T-cell (primary cell): Measurements from ENCODE around the gene FGD1. TPM values are rescaled to one million over a fixed set of nuclear protein-coding genes. Genes with fewer than 3 reads are reported as not detected.

Source experiments
- ATAC-seq, 4 experiments: fragments of 200-7000 bp in 3 of 4; fragments of 150-1000 bp in 1 of 4; cut with Tn5 transposase; replicated peaks in 1 of 4; 1 replicate in 3 of 4; 2 replicates in 1 of 4; pipeline ENCODE4 v1.10.0; 2021; ENCODE audit warnings: moderate library complexity in 3 of 4, mild to moderate bottlenecking in 2 of 4, moderate number of reproducible peaks in 1 of 4
- CTCF ChIA-PET, 2 donors: fragments of 300-600 bp; sonication (Branson Sonifier 250); formaldehyde crosslinking; loops; one replicate each; lab custom pipeline; 2022; ENCODE audit warnings: antibody characterized with exemption in 2 of 2; lab: Charles Lee
- POLR2A ChIA-PET, 2 donors: fragments of 300-600 bp; sonication (Branson Sonifier 250); formaldehyde crosslinking; loops; one replicate each; lab custom pipeline; 2022; ENCODE audit warnings: antibody characterized with exemption in 2 of 2; lab: Charles Lee
- DNase-seq, 35 experiments: peaks; one replicate each; pipeline versions ENCODE4 v3.0.0 to v3.0.0-alpha.2; 2013 to 2023
- H3K27ac ChIP-seq: one replicate; pipeline ENCODE4 v1.5.1; 2013; ENCODE audit warnings: low read length
- H3K27me3 ChIP-seq, 2 experiments: replicated peaks in 1 of 2; 1 replicate in 1 of 2; 2 replicates in 1 of 2; pipeline versions ENCODE4 v1.6.1 to v1.7.0; 2013; ENCODE audit warnings: low read length in 1 of 2, mixed read lengths in 1 of 2; ENCODE audit not compliant: control insufficient read depth in 2 of 2, insufficient read depth in 2 of 2; ENCODE audit errors: extremely low read depth in 1 of 2
- H3K36me3 ChIP-seq, 2 donors: 1 replicate in 1 of 2; 2 replicates in 1 of 2; pipeline versions ENCODE4 v1.6.1 to v1.7.0; 2013; ENCODE audit warnings: low read length in 1 of 2; ENCODE audit not compliant: control insufficient read depth in 2 of 2, insufficient read depth in 1 of 2; ENCODE audit errors: extremely low read depth in 1 of 2
- H3K4me1 ChIP-seq, 2 experiments: 1 replicate in 1 of 2; 2 replicates in 1 of 2; pipeline versions ENCODE4 v1.6.1 to v1.7.0; 2013; ENCODE audit warnings: low read length in 2 of 2, mixed read lengths in 1 of 2; ENCODE audit not compliant: insufficient read depth in 2 of 2, control insufficient read depth in 1 of 2; ENCODE audit errors: extremely low read depth in 1 of 2
- H3K4me3 ChIP-seq, 2 donors: 1 replicate in 1 of 2; 2 replicates in 1 of 2; pipeline versions ENCODE4 v1.5.1 to v1.7.0; 2013; ENCODE audit warnings: mild to moderate bottlenecking in 2 of 2, low read length in 1 of 2, moderate library complexity in 1 of 2; ENCODE audit not compliant: control insufficient read depth in 1 of 2; ENCODE audit errors: extremely low read depth in 1 of 2
- H3K9me3 ChIP-seq: 2 replicates; pipeline ENCODE4 v1.7.0; 2013
- H3K27ac Mint-ChIP-seq, 2 donors: one replicate each; pipeline ENCODE4 v1.8.0; 2020 to 2021; ENCODE audit warnings: mild to moderate bottlenecking in 2 of 2, mixed read lengths in 2 of 2
- H3K27me3 Mint-ChIP-seq, 2 donors: one replicate each; pipeline ENCODE4 v1.8.0; 2021 to 2022; ENCODE audit warnings: mixed read lengths in 2 of 2
- H3K36me3 Mint-ChIP-seq: one replicate; pipeline ENCODE4 v1.8.0; 2021; ENCODE audit warnings: mixed read lengths
- H3K4me1 Mint-ChIP-seq, 3 donors: one replicate each; pipeline ENCODE4 v1.8.0; 2020 to 2022; ENCODE audit warnings: mixed read lengths in 3 of 3, mild to moderate bottlenecking in 1 of 3
- H3K4me3 Mint-ChIP-seq, 3 donors: one replicate each; pipeline ENCODE4 v1.8.0; 2020 to 2022; ENCODE audit warnings: mild to moderate bottlenecking in 3 of 3, mixed read lengths in 3 of 3, moderate library complexity in 3 of 3
- H3K9me3 Mint-ChIP-seq, 3 donors: one replicate each; pipeline ENCODE4 v1.8.0; 2020 to 2022; ENCODE audit warnings: mixed read lengths in 3 of 3
- WGBS: methylation state at CpG from one replicate; pipeline ENCODE4 v1.1.5; 2013; ENCODE audit warnings: missing lambda C conversion rate; ENCODE audit not compliant: insufficient coverage; 5-methylcytosine and 5-hydroxymethylcytosine counted together
- total RNA-seq, 35 experiments: library from RNA in 6 of 35; stranded (reverse) in 6 of 35; fragments of 120-200 nt in 1 of 35; gene quantifications; one replicate each; pipeline versions ENCODE4 v1.2.1 to v1.2.4 and lab custom pipeline; 2013 to 2026

Gene FGD1
- total RNA-seq, 5 donors from 2014 or later (not counting 1 experiment from before 2014, with no cell fraction given), result 0.08 to 0.13 (median 0.09) TPM; not detected in 1

DNA sequence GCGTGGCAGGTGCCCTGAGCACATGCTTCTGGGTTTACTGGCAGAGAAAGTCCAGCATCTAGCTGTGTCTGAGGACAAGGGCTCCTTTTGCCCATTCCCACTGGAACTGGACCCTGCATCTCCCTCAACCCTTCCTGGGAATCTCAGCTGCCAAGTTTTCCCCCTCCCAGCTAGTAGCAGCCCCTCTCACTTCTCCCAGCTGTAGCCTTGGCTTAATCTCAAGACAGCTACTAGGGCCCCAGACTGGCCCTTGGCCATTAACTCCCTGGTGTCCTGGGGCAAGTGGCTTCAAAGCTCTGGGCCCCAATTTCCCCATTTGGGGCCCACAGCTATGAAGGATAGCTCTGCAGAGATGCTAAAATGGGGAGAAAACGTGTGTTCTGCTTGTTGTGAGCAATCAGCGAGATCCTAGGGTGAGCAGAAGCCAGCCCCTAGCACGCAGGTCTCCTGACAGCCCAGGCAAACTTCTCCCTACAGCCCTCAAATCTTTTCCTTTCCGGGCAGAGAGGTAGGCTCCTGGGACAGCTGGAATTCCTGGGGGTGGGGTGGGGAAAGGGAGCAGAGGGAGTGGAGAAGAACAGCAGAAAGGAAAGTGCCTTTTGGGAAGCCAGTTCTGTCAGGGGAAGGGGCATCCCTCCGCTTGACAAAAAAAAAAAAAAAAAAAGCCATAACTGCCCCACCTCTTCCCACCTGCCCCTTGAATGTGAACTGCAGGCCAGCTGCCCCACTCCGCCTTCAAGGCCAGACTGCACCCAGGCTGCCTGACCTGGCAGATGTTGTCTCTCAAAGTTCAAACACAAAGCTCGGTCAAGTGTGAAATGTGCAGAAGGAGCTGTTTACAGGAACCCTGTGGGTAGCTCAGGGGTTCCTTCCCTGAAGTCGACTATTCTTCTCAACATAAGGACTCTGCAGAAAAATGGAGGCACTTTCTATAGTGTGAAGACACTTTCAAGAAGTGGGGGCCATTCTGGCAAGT is 16.6 kb downstream of the FGD1 start:
- no peaks in the 10 kb centered on the region for H3K36me3 Mint-ChIP-seq
- Histone ChIP-seq H3K27me3 (peaks cover 0 to 3% of the 10 kb centered on the region in 2 experiments), H3K4me3 (no peak overlapping the region), H3K4me1 (no peaks in the 10 kb centered on the region), H3K27ac (no peak overlapping the region), H3K36me3 (no peaks in the 10 kb centered on the region), H3K9me3 (no peaks in the 10 kb centered on the region)
- WGBS, result no CpG with 5 or more reads among the region's 9 CpGs
- ATAC-seq (no peak), DNase-seq (no peak)
- CTCF ChIA-PET, result interaction anchor here in 1 of 2 donors (0.5 kb wide), 1 partner anchor 511 kb away, joined by 3 read pairs; no protein-coding TSS in a partner anchor
- POLR2A ChIA-PET, result no interaction called here
- no peak overlapping the region for H3K4me3 Mint-ChIP-seq
- H3K27me3 Mint-ChIP-seq, result peaks cover 0 to 15% of the 10 kb centered on the region in 2 donors
- no peaks in the 10 kb centered on the region for H3K9me3 Mint-ChIP-seq
- no peak overlapping the region for H3K27ac Mint-ChIP-seq
- no peaks in the 10 kb centered on the region for H3K4me1 Mint-ChIP-seq

DNA sequence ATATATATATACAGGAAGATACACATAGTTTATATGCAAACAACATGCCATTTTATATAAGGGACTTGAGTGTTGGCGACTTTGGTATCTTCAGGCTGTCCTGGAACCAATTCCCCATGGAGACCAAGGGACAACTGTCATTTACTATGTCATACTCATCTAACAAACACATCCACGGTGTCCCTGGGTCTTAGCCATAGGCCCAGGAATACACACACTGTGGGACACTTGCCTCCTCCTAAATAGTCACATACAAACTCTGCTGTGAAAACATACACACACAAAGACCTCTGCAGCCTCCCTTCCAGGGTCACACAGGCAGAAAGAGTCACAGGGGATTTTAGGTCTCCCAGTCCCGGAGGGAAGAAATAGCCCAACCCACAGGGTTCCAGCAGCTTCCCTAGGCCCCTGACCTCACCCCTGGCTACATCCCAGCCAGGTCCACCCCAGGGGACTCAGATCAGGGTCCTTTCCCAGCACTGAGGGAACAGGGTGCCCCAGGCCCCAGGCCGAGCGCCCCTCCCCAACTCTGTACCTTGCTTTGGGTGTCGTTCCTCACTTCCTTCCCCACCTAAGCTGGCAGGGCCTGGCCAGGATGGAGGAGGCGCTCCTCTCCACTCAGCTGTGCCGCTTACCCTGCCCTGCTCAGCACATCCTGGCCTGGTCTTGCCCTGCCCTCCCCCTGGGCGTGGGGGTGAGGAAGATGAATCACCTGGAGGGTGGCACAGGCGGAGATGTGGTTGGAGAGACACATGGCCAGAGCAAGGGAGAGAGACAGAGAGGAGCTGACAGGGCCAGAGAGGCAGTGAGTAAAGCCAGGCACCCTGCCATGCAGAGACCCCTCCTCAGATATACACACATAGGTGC is 21.8 kb downstream of the FGD1 start:
- H3K4me3 Mint-ChIP-seq, result no peak overlapping the region
- no peaks in the 10 kb centered on the region for H3K36me3 ChIP-seq
- ChIA-PET CTCF (no interaction called here), POLR2A (no interaction called here)
- H3K27ac ChIP-seq, result no peak overlapping the region
- no peak overlapping the region for H3K4me3 ChIP-seq
- H3K27ac Mint-ChIP-seq, result no peak overlapping the region
- no peaks in the 10 kb centered on the region for H3K9me3 ChIP-seq
- no peaks in the 10 kb centered on the region for H3K4me1 ChIP-seq
- no peak for DNase-seq
- H3K36me3 Mint-ChIP-seq, result no peaks in the 10 kb centered on the region
- ATAC-seq, result no peak
- H3K9me3 Mint-ChIP-seq, result no peaks in the 10 kb centered on the region
- H3K27me3 ChIP-seq, result no peaks in the 10 kb centered on the region
- WGBS, result 100% methylated on average over 1 of the region's 10 CpGs
- peaks cover 0 to 3% of the 10 kb centered on the region in 2 donors for H3K27me3 Mint-ChIP-seq
- no peaks in the 10 kb centered on the region for H3K4me1 Mint-ChIP-seq

DNA sequence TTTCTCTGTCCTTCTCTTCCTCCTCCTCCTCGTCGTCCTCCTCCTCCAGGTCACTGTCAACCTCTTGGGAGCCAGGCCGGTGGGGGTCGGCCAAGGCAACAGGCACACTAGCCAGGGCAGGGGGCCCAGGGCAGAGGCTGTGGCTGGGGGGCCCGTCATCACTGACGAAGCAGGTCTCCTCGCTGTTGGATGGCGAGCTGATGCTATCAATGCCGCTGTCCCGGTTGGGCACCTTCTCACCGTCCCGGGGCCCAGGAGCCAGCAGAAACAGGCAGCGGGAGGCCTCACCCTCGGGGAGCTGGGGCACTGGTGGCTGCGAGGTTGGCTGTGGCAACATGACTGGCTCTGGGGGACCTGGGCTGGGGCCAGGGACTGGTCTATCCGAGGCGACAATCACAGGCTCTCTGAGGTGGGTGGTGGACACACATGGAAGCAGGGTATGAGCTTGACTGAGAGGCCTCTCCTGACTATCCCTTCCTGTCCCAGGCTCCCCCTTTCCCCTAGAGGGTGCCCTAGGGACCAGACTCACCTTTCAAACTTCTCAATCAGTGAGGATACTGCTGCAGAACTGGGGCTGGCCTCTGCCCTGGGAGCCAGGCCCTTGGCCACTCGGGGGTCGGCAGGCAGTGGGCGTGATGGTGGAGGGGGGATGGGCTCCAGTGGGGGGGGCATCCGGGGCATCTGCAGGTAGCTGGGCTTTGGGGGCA is 25.8 kb downstream of the FGD1 start:
- CTCF ChIA-PET, result no interaction called here
- peaks cover 0 to 7% of the 10 kb centered on the region in 2 donors for H3K27me3 Mint-ChIP-seq
- WGBS, result 89% methylated on average over 10 of the region's 21 CpGs
- H3K36me3 Mint-ChIP-seq, result no peaks in the 10 kb centered on the region
- no peaks in the 10 kb centered on the region for H3K36me3 ChIP-seq
- no peaks in the 10 kb centered on the region for H3K4me1 Mint-ChIP-seq
- DNase-seq, result no peak
- no peaks in the 10 kb centered on the region for H3K9me3 Mint-ChIP-seq
- H3K4me3 ChIP-seq, result no peak overlapping the region
- H3K27ac Mint-ChIP-seq, result no peak overlapping the region
- no peaks in the 10 kb centered on the region for H3K9me3 ChIP-seq
- H3K27me3 ChIP-seq, result no peaks in the 10 kb centered on the region
- ATAC-seq, result no peak
- no peaks in the 10 kb centered on the region for H3K4me1 ChIP-seq
- POLR2A ChIA-PET, result no interaction called here
- no peak overlapping the region for H3K27ac ChIP-seq
- no peak overlapping the region for H3K4me3 Mint-ChIP-seq

DNA sequence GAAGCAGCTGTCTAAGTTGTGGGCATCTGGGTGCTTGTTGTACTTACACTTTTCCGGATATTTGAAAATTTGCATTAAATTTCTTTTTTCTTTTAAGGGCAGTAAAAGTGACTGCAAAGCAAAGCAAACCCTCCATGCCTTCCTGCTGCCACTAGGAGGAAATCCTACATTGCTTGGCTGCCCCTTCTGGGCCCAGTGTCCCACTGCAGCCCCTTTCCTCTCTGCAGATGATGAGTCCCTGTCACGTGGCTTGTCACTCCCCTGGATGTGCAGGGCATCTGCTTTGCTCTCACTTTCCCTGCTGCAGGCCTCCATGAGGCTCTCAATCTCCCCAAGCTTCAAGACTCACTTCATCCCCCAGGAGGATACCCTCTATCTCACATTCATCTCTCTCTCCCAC is 43.1 kb downstream of the FGD1 start:
- DNase-seq (no peak), ATAC-seq (no peak)
- H3K9me3 ChIP-seq, result no peaks in the 10 kb centered on the region
- H3K27me3 ChIP-seq, result no peaks in the 10 kb centered on the region
- H3K9me3 Mint-ChIP-seq, result no peaks in the 10 kb centered on the region
- CTCF ChIA-PET, result no interaction called here
- POLR2A ChIA-PET, result no interaction called here
- no peaks in the 10 kb centered on the region for H3K4me1 ChIP-seq
- no peak overlapping the region for H3K27ac Mint-ChIP-seq
- H3K4me1 Mint-ChIP-seq, result no peaks in the 10 kb centered on the region
- H3K36me3 ChIP-seq, result no peaks in the 10 kb centered on the region
- no peak overlapping the region for H3K4me3 Mint-ChIP-seq
- no peaks in the 10 kb centered on the region for H3K27me3 Mint-ChIP-seq
- whole genome bisulfite sequencing, result no CpG with 5 or more reads among the region's 2 CpGs
- H3K27ac ChIP-seq, result no peak overlapping the region
- no peaks in the 10 kb centered on the region for H3K36me3 Mint-ChIP-seq
- H3K4me3 ChIP-seq, result no peak overlapping the region

DNA sequence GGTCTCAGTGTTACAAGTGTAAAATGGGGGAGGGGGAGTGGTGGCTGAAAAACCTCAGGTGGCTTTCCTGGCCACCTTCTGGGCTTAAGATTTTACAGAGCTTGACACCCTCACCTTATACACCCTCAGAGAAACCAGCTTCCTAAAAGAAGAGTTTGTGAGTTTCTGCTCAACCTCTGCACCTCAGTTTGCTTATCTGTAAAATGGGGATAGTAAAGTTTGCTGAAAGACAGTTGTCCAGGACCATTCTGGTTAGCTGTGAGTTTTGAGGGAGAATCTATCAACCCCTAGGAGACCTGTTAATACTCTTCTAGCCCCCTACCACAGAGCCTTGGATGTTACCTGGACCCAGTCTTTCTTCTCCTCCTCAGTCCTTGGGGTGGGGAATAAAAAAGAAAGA is 46.1 kb downstream of the FGD1 start:
- no peak overlapping the region for H3K4me3 Mint-ChIP-seq
- ATAC-seq (no peak), DNase-seq (no peak)
- Histone ChIP-seq H3K27ac (no peak overlapping the region), H3K27me3 (no peaks in the 10 kb centered on the region), H3K36me3 (no peaks in the 10 kb centered on the region), H3K4me3 (no peak overlapping the region), H3K9me3 (no peaks in the 10 kb centered on the region), H3K4me1 (no peaks in the 10 kb centered on the region)
- H3K27ac Mint-ChIP-seq, result no peak overlapping the region
- no peaks in the 10 kb centered on the region for H3K9me3 Mint-ChIP-seq
- CTCF ChIA-PET, result no interaction called here
- POLR2A ChIA-PET, result no interaction called here
- H3K36me3 Mint-ChIP-seq, result no peaks in the 10 kb centered on the region
- H3K27me3 Mint-ChIP-seq, result no peaks in the 10 kb centered on the region
- H3K4me1 Mint-ChIP-seq, result peaks cover 0 to under 1% (median 0%) of the 10 kb centered on the region in 3 donors

DNA sequence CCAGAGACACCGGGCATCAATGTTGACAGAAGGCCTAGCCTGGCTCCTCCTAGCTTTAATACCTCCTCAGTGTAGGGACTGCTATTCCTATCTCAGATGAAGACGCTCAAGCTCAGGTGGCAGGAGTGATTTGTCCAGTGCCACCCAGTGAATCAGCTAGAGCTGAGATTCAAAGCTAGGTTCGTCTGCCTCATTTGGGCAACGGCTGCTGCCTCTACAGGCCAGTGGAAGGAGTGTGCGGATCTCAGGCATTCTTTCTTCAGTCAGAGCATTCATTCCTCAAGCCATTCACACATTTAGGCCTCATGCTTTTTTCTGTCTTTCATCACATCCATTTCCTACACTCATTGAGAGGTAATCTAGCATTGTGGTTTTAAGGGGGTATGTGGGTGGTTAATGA is 48.6 kb downstream of the FGD1 start:
- peaks cover 10% of the 10 kb centered on the region for H3K36me3 Mint-ChIP-seq
- no CpG with 5 or more reads among the region's 5 CpGs for WGBS
- H3K4me3 Mint-ChIP-seq, result no peak overlapping the region
- DNase-seq, result peak in 1 of 35 experiments; percentile 3
- no peaks in the 10 kb centered on the region for H3K4me1 ChIP-seq
- no peaks in the 10 kb centered on the region for H3K9me3 ChIP-seq
- no peak for ATAC-seq
- no peaks in the 10 kb centered on the region for H3K9me3 Mint-ChIP-seq
- no peaks in the 10 kb centered on the region for H3K27me3 Mint-ChIP-seq
- no peak overlapping the region for H3K27ac Mint-ChIP-seq
- H3K27me3 ChIP-seq, result no peaks in the 10 kb centered on the region
- peaks cover 0 to 9% of the 10 kb centered on the region in 2 donors for H3K36me3 ChIP-seq
- POLR2A ChIA-PET, result interaction anchor here in 1 of 2 donors (0.6 kb wide), 1 partner anchor 714 kb away, joined by 3 read pairs; no protein-coding TSS in a partner anchor
- no peak overlapping the region for H3K27ac ChIP-seq
- CTCF ChIA-PET, result no interaction called here
- H3K4me1 Mint-ChIP-seq, result peaks cover 4 to 13% (median 9%) of the 10 kb centered on the region in 3 donors
- no peak overlapping the region for H3K4me3 ChIP-seq
